KMS-11 (cell line): Measurements from ENCODE around the gene NRXN3.

ENCODE experiments used
- H2AFZ ChIP-seq: fragments of 200-600 bp; sonication (generic); 2 replicates; pipeline ENCODE4 v1.6.1; 2016; ENCODE audit warnings: antibody characterized with exemption, mixed run types, low read depth
- H3K27ac ChIP-seq: fragments of 200-600 bp; sonication (generic); 2 replicates; pipeline ENCODE4 v1.6.1; 2016; ENCODE audit warnings: mild to moderate bottlenecking, mixed run types
- H3K27me3 ChIP-seq: fragments of 200-600 bp; sonication (generic); 2 replicates; pipeline ENCODE4 v1.6.1; 2017; ENCODE audit warnings: mild to moderate bottlenecking, low read depth, mixed run types, moderate library complexity; ENCODE audit not compliant: insufficient read depth
- H3K36me3 ChIP-seq: fragments of 200-600 bp; sonication (generic); 2 replicates; pipeline ENCODE4 v1.6.1; 2017; ENCODE audit warnings: mild to moderate bottlenecking, mixed run types; ENCODE audit not compliant: insufficient read depth
- H3K4me1 ChIP-seq: fragments of 200-600 bp; sonication (generic); 2 replicates; pipeline ENCODE4 v1.6.1; 2016; ENCODE audit warnings: mild to moderate bottlenecking, low read depth, mixed run types; ENCODE audit not compliant: poor library complexity, severe bottlenecking
- H3K4me2 ChIP-seq: fragments of 200-600 bp; sonication (generic); 2 replicates; pipeline ENCODE4 v1.7.0; 2016; ENCODE audit warnings: mild to moderate bottlenecking, mixed run types
- H3K4me3 ChIP-seq: fragments of 200-600 bp; sonication (generic); IDR thresholded peaks from 2 replicates; pipeline ENCODE4 v1.6.1; 2017; ENCODE audit warnings: low read depth, low read length, mixed read lengths; ENCODE audit not compliant: insufficient read depth
- H3K79me2 ChIP-seq: fragments of 200-600 bp; sonication (generic); 2 replicates; pipeline ENCODE4 v1.6.1; 2016; ENCODE audit warnings: low read depth, mixed run types; ENCODE audit not compliant: insufficient read depth
- H3K9ac ChIP-seq: fragments of 200-600 bp; sonication (generic); 2 replicates; pipeline ENCODE4 v1.6.1; 2016; ENCODE audit warnings: mild to moderate bottlenecking, mixed run types
- H4K20me1 ChIP-seq: fragments of 200-600 bp; sonication (generic); 2 replicates; pipeline ENCODE4 v1.6.1; 2016; ENCODE audit warnings: mild to moderate bottlenecking, mixed run types; ENCODE audit not compliant: insufficient read depth
- TF ChIP-seq, protein P1 (sequence below): fragments of 200-600 bp; sonication (generic); conservative IDR thresholded peaks from 2 replicates; pipeline ENCODE4 v1.6.1; 2017; ENCODE audit warnings: low read depth, mild to moderate bottlenecking, antibody characterized with exemption, low read length, moderate library complexity, mixed read lengths

Gene NRXN3

GRCh38 chr14:79601579-79601978, 1431.4 kb downstream of the NRXN3 start:
- H2AFZ ChIP-seq, result no peak overlapping the region
- H4K20me1 ChIP-seq, result no peaks in the 10 kb centered on the region
- no peak overlapping the region for H3K4me3 ChIP-seq
- no peaks in the 10 kb centered on the region for H3K4me1 ChIP-seq
- no peaks in the 10 kb centered on the region for H3K79me2 ChIP-seq
- no peaks in the 10 kb centered on the region for H3K27me3 ChIP-seq
- no peak overlapping the region for H3K27ac ChIP-seq
- no peak overlapping the region for H3K4me2 ChIP-seq
- no peaks in the 10 kb centered on the region for H3K36me3 ChIP-seq
- H3K9ac ChIP-seq, result no peak overlapping the region
- TF ChIP-seq, protein P1, sequence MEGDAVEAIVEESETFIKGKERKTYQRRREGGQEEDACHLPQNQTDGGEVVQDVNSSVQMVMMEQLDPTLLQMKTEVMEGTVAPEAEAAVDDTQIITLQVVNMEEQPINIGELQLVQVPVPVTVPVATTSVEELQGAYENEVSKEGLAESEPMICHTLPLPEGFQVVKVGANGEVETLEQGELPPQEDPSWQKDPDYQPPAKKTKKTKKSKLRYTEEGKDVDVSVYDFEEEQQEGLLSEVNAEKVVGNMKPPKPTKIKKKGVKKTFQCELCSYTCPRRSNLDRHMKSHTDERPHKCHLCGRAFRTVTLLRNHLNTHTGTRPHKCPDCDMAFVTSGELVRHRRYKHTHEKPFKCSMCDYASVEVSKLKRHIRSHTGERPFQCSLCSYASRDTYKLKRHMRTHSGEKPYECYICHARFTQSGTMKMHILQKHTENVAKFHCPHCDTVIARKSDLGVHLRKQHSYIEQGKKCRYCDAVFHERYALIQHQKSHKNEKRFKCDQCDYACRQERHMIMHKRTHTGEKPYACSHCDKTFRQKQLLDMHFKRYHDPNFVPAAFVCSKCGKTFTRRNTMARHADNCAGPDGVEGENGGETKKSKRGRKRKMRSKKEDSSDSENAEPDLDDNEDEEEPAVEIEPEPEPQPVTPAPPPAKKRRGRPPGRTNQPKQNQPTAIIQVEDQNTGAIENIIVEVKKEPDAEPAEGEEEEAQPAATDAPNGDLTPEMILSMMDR, result no peak

DNA sequence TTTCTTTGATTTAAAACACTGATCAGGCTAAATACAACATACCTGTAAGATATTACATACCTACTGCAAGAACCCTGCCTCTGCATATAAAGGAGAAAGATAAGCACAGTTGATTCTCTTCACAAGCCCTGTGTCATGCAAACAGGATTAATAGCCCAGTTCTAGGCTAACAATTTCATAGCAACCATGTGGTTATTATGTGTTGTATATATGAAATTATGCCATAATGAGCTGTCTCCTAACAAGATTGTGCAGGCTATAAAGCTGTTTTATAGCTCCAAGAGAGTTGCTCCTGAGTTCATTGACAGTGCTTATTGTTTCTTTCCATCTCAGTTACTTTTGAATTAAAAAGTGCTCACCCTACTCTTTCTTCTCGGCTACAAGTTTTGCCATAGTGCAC, 1431.9 kb downstream of the NRXN3 start:
- TF ChIP-seq, protein P1, result no peak
- H3K4me2 ChIP-seq, result no peak overlapping the region
- H3K9ac ChIP-seq, result no peak overlapping the region
- H4K20me1 ChIP-seq, result no peaks in the 10 kb centered on the region
- no peak overlapping the region for H3K27ac ChIP-seq
- H3K79me2 ChIP-seq, result no peaks in the 10 kb centered on the region
- H2AFZ ChIP-seq, result no peak overlapping the region
- no peaks in the 10 kb centered on the region for H3K36me3 ChIP-seq
- no peaks in the 10 kb centered on the region for H3K27me3 ChIP-seq
- H3K4me1 ChIP-seq, result no peaks in the 10 kb centered on the region
- H3K4me3 ChIP-seq, result no peak overlapping the region

GRCh38 chr14:79602742-79603141, 1432.6 kb downstream of the NRXN3 start:
- Histone ChIP-seq H3K4me2 (no peak overlapping the region), H3K36me3 (no peaks in the 10 kb centered on the region), H3K4me1 (no peaks in the 10 kb centered on the region), H3K79me2 (no peaks in the 10 kb centered on the region), H2AFZ (no peak overlapping the region), H3K27ac (no peak overlapping the region), H3K27me3 (no peaks in the 10 kb centered on the region), H3K4me3 (no peak overlapping the region), H3K9ac (no peak overlapping the region), H4K20me1 (no peaks in the 10 kb centered on the region)
- TF ChIP-seq, protein P1, result no peak

DNA sequence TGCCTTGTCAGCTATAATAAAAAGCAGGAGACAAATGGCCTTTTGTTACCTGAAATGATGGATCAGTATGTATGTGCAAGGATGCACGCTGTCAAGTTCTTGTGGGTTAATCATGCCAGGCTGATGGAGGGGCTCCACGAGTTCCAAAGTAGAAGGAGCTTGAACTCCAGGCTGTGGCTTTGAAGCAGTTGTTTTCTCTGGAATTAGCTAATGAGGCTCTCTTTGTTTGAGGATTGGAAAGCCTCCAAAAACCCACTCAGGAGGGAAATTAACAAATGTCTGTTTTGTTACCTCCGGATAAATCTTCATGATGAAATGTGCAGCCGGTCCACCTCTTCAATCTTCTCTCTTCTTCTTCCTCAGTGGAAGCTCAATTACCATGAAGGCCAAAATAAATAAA, 1435.7 kb downstream of the NRXN3 start:
- no peaks in the 10 kb centered on the region for H3K4me1 ChIP-seq
- H3K9ac ChIP-seq, result no peak overlapping the region
- H2AFZ ChIP-seq, result no peak overlapping the region
- H3K36me3 ChIP-seq, result no peaks in the 10 kb centered on the region
- TF ChIP-seq, protein P1, result no peak
- H3K4me3 ChIP-seq, result no peak overlapping the region
- no peak overlapping the region for H3K4me2 ChIP-seq
- no peak overlapping the region for H3K27ac ChIP-seq
- no peaks in the 10 kb centered on the region for H3K79me2 ChIP-seq
- no peaks in the 10 kb centered on the region for H4K20me1 ChIP-seq
- no peaks in the 10 kb centered on the region for H3K27me3 ChIP-seq

DNA sequence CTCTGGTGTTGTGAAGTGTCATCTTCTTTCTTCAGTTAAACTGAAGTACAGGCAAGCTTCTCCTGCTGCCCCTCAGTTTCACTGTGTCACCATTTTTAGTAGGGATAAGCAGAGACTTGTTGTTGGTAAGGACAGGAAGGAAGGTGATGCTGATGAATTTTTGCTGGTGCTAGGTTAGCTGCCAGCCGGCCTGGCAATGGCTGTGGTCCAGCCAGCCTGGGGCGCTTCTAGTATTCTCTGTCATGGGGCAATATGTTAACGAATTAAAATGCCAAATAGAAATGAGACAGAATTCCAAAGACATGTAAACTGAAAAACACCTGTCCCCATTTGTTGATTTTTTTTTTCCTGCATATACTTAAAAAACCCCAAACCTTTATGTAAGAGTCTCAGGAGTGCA, 1438.3 kb downstream of the NRXN3 start:
- TF ChIP-seq, protein P1, result no peak
- no peak overlapping the region for H3K9ac ChIP-seq
- H3K4me2 ChIP-seq, result no peak overlapping the region
- no peak overlapping the region for H3K27ac ChIP-seq
- H3K36me3 ChIP-seq, result no peaks in the 10 kb centered on the region
- no peak overlapping the region for H3K4me3 ChIP-seq
- H3K4me1 ChIP-seq, result no peaks in the 10 kb centered on the region
- H4K20me1 ChIP-seq, result no peaks in the 10 kb centered on the region
- H2AFZ ChIP-seq, result no peak overlapping the region
- H3K27me3 ChIP-seq, result no peaks in the 10 kb centered on the region
- H3K79me2 ChIP-seq, result no peaks in the 10 kb centered on the region
